ENCODE measurements around the gene PECR. TPM values are rescaled to one million over a fixed set of nuclear protein-coding genes. Genes with fewer than 3 reads are reported as not detected.

The PECR gene
- total and polyA plus RNA-seq, 9 of the 15 experiments (the other 6 are each of a cell fraction or from before 2014, with no cell fraction given): 1.1 to 10.3 (median 8.2) TPM

GRCh38 chr2:216114714-216115531 is 33.3 kb upstream of the PECR start (continued):
- TF ChIP-seq ZNF57 (CRISPR knock-in tag; IDR thresholded peaks at IDR 0.05) (0 out of 2 replicates have a peak, but pooled peaks have one; percentile 19), SMAD2 (IDR thresholded peaks at IDR 0.05; ENCODE audit: low read depth, low read length) (no peak), CAMTA2 (CRISPR knock-in tag; conservative IDR thresholded peaks at IDR 0.05) (no peak), POLR2A (conservative IDR thresholded peaks at IDR 0.05) (peak; percentile 58), RBFOX2 (IDR thresholded peaks at IDR 0.05; ENCODE audit: low read depth, low read length) (peak; percentile 37; the same call in 1 of the 2 replicates), BCLAF1 (IDR thresholded peaks at IDR 0.05; ENCODE audit: borderline replicate concordance in 1 of 2, control insufficient read depth in 1 of 2, low read depth in 2 of 2, low read length in 1 of 2) (no peak), PRDM10 (IDR thresholded peaks at IDR 0.05; ENCODE audit: partially characterized antibody) (no peak), CREB3L1 (IDR thresholded peaks at IDR 0.05; ENCODE audit: borderline replicate concordance, low read depth) (no peak; the same call in 1 of the 2 replicates), TCF3 (CRISPR knock-in tag; IDR thresholded peaks at IDR 0.05) (no peak)
